ENCODE results near the gene RAB5B. TPM values are rescaled to one million over a fixed set of nuclear protein-coding genes. Genes with fewer than 3 reads are reported as not detected.

Gene RAB5B
- total and polyA plus RNA-seq, 9 donors, result 60.4 to 217 (median 117) TPM

GRCh38 chr12:55991110-55991509 is 17.2 kb downstream of the RAB5B start:
- TF ChIP-seq CTCF (IDR thresholded peaks at IDR 0.05) (no peak), POLR2A (IDR thresholded peaks at IDR 0.05) (no peak), EP300 (IDR thresholded peaks at IDR 0.05) (no peak)
- Histone ChIP-seq H3K36me3 (no peaks in the 10 kb centered on the region), H3K27ac (no peak overlapping the region), H3K27me3 (no peaks in the 10 kb centered on the region), H3K9me3 (no peaks in the 10 kb centered on the region), H3K4me3 (no peak overlapping the region), H3K4me1 (ENCODE audit: insufficient read depth) (peaks cover 1% of the 10 kb centered on the region)
- DNase-seq, result no peak
- intact Hi-C loops (cut with DNase I), result loop anchor here in 1 of 4 donors (10.0 kb wide), 1 partner anchor 54 kb away; the partner anchor contains the start of gene RPS26
- WGBS, 3 donors, result 80 to 84% (median 82%) methylated on average over 3 of the region's 3 CpGs

GRCh38 chr12:55993230-55993853 is 19.5 kb downstream of the RAB5B start:
- H3K27ac ChIP-seq, result no peak overlapping the region
- WGBS, 3 donors, result 33 to 50% (median 42%) methylated on average over 4 of the region's 4 CpGs
- H3K36me3 ChIP-seq, result no peaks in the 10 kb centered on the region
- no peaks in the 10 kb centered on the region for H3K27me3 ChIP-seq
- no peak for TF ChIP-seq POLR2A (IDR thresholded peaks at IDR 0.05)
- no peak for TF ChIP-seq CTCF (IDR thresholded peaks at IDR 0.05)
- TF ChIP-seq EP300 (IDR thresholded peaks at IDR 0.05), result no peak
- H3K4me1 ChIP-seq (ENCODE audit: insufficient read depth), result peaks cover 3% of the 10 kb centered on the region
- DNase-seq, result no peak
- no peak overlapping the region for H3K4me3 ChIP-seq
- no peaks in the 10 kb centered on the region for H3K9me3 ChIP-seq
- intact Hi-C loops (cut with DNase I), result loop anchor here in 1 of 4 donors (10.0 kb wide), 1 partner anchor 51 kb away; the partner anchor contains the start of gene RPS26

- H3K36me3 ChIP-seq, result no peaks in the 10 kb centered on the region
- no peak overlapping the region for H3K4me3 ChIP-seq
- intact Hi-C loops (cut with DNase I), result loop anchor here in 2 of 4 donors (5.0 to 10.0 kb wide), 2 partner anchors 42 to 49 kb away; partner anchors contain the start of gene RPS26 (in 1 of the 2)
- WGBS, 3 donors, result 59 to 72% (median 63%) methylated on average over 8 of the region's 8 CpGs
- no peaks in the 10 kb centered on the region for H3K9me3 ChIP-seq
- H3K4me1 ChIP-seq (ENCODE audit: insufficient read depth), result peaks cover 3% of the 10 kb centered on the region
- TF ChIP-seq POLR2A (IDR thresholded peaks at IDR 0.05) (no peak), EP300 (IDR thresholded peaks at IDR 0.05) (no peak), CTCF (IDR thresholded peaks at IDR 0.05) (no peak)
- no peak overlapping the region for H3K27ac ChIP-seq
- DNase-seq, result no peak
- no peaks in the 10 kb centered on the region for H3K27me3 ChIP-seq
Measured at GRCh38 chr12:55995366-55995765, 21.5 kb downstream of the RAB5B start.

GRCh38 chr12:55996201-55996714 is 22.4 kb downstream of the RAB5B start:
- no peaks in the 10 kb centered on the region for H3K9me3 ChIP-seq
- DNase-seq, result peak in 3 of 5 donors; percentile 35 to 65 (median 55)
- H3K4me3 ChIP-seq, result peak overlapping the region; percentile 52
- no peaks in the 10 kb centered on the region for H3K27me3 ChIP-seq
- peak overlapping the region in 1 of 2 donors; percentile 80 for H3K27ac ChIP-seq
- intact Hi-C loops (cut with DNase I), result loop anchor here (2.0 to 10.0 kb wide), 3 partner anchors 41 to 49 kb away; partner anchors contain the start of gene RPS26 (in 3 of the 4)
- 12 to 19% (median 13%) methylated on average over 14 of the region's 14 CpGs for WGBS, 3 donors
- no peak for TF ChIP-seq POLR2A (IDR thresholded peaks at IDR 0.05)
- no peak for TF ChIP-seq EP300 (IDR thresholded peaks at IDR 0.05)
- peak; percentile 68 to 84 (median 80) for TF ChIP-seq CTCF (IDR thresholded peaks at IDR 0.05)
- no peaks in the 10 kb centered on the region for H3K36me3 ChIP-seq
- peaks cover 3% of the 10 kb centered on the region for H3K4me1 ChIP-seq (ENCODE audit: insufficient read depth)

All from ovary (tissue), 9 donors.